DND-41 (cell line): Measurements from ENCODE around the gene CHCHD3.

Experiments
- ATAC-seq: fragments of 200-7000 bp; cut with Tn5 transposase; 3 replicates; pipeline ENCODE4 v1.9.1; 2021; ENCODE audit warnings: low read depth; ENCODE audit not compliant: insufficient read depth
- DNase-seq: peaks from one replicate; pipeline ENCODE4 v3.0.0-alpha.2; 2020
- H2AFZ ChIP-seq: 2 replicates; pipeline ENCODE4 v1.6.0; 2012; ENCODE audit warnings: low read depth, low read length
- H3K27ac ChIP-seq: 2 replicates; pipeline ENCODE4 v1.5.1; 2012; ENCODE audit warnings: low read length, inconsistent platforms
- H3K27me3 ChIP-seq: fragments of 200-600 bp; sonication (generic); 2 replicates; pipeline ENCODE4 v1.6.0; 2012; ENCODE audit warnings: low read length, mild to moderate bottlenecking, inconsistent platforms; ENCODE audit not compliant: insufficient read depth, poor library complexity
- H3K36me3 ChIP-seq: 2 replicates; pipeline ENCODE4 v1.5.1; 2012; ENCODE audit warnings: low read length, inconsistent platforms; ENCODE audit not compliant: insufficient read depth
- H3K4me1 ChIP-seq: 2 replicates; pipeline ENCODE4 v1.5.1; 2012; ENCODE audit warnings: mild to moderate bottlenecking, low read length; ENCODE audit not compliant: insufficient read depth
- H3K4me2 ChIP-seq: 2 replicates; pipeline ENCODE4 v1.6.0; 2012; ENCODE audit warnings: mild to moderate bottlenecking, moderate library complexity, low read length, inconsistent platforms; ENCODE audit not compliant: insufficient read depth
- H3K4me3 ChIP-seq, 2 experiments: fragments of 200-600 bp in 1 of 2; shearing (Covaris generic) in 1 of 2; 2 replicates each; pipeline ENCODE4 v1.5.1; 2012 to 2016; ENCODE audit warnings: inconsistent platforms in 2 of 2, low read length in 2 of 2, mild to moderate bottlenecking in 2 of 2, low read depth in 1 of 2, moderate library complexity in 1 of 2
- H3K79me2 ChIP-seq: 2 replicates; pipeline ENCODE4 v1.6.0; 2012; ENCODE audit warnings: low read length, inconsistent platforms; ENCODE audit not compliant: insufficient read depth
- H3K9ac ChIP-seq: 2 replicates; pipeline ENCODE4 v1.6.0; 2012; ENCODE audit warnings: low read depth, mild to moderate bottlenecking, inconsistent platforms, low read length, moderate library complexity
- H3K9me3 ChIP-seq: 2 replicates; pipeline ENCODE4 v1.5.1; 2012; ENCODE audit warnings: low read length, moderate library complexity, mild to moderate bottlenecking, inconsistent platforms; ENCODE audit not compliant: insufficient read depth, severe bottlenecking
- H4K20me1 ChIP-seq: 2 replicates; pipeline ENCODE4 v1.6.0; 2012; ENCODE audit warnings: low read length; ENCODE audit not compliant: insufficient read depth
- CTCF ChIP-seq: IDR thresholded peaks from 2 replicates; pipeline ENCODE4 v1.5.1; 2012; ENCODE audit warnings: borderline replicate concordance, low read length, moderate library complexity, mild to moderate bottlenecking; ENCODE audit not compliant: poor library complexity, severe bottlenecking; ENCODE audit errors: extremely low read depth
- EZH2 ChIP-seq: IDR thresholded peaks from 3 replicates; pipeline ENCODE4 v1.6.1; 2012; ENCODE audit warnings: borderline replicate concordance, low read depth, mild to moderate bottlenecking, moderate library complexity, low read length, inconsistent platforms; ENCODE audit not compliant: severe bottlenecking

CHCHD3 gene

GRCh38 chr7:132854238-132854637 lies 227.7 kb downstream of the CHCHD3 start:
- DNase-seq = no peak
- no peak for ATAC-seq
- H3K9ac ChIP-seq = no peak overlapping the region
- peaks cover 6% of the 10 kb centered on the region; the same call in 1 of the 2 replicates for H3K36me3 ChIP-seq
- no peaks in the 10 kb centered on the region for H3K79me2 ChIP-seq
- no peak overlapping the region for H2AFZ ChIP-seq
- no peaks in the 10 kb centered on the region for H3K9me3 ChIP-seq
- no peaks in the 10 kb centered on the region for H3K4me1 ChIP-seq
- H3K27ac ChIP-seq = no peak overlapping the region
- no peak overlapping the region for H3K4me2 ChIP-seq
- TF ChIP-seq EZH2 (no peak), CTCF (no peak)
- H3K4me3 ChIP-seq = no peak overlapping the region
- 0 out of 2 replicates have a peak, but pooled peaks cover 3% of the 10 kb centered on the region for H4K20me1 ChIP-seq
- H3K27me3 ChIP-seq = no peaks in the 10 kb centered on the region

DNA sequence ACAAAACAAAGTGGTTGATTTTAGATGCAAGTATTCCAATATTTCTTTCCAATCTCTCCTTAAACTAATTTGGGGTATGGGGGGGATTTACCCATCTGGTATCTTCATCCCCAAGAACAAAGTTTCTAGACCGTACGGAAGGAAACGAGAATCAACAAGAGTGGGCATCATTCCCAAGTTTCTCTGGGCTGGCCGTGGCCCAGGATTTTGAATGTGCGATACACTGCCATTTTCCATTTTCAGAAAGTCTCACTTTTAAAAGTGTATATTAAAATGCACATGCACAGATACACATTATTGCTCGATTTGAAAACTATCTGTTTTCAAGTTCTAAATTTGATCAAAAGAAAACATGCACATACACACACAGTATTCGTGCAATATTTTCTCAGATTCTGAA lies 234.5 kb downstream of the CHCHD3 start:
- Histone ChIP-seq H3K27ac (no peak overlapping the region), H4K20me1 (no peaks in the 10 kb centered on the region), H3K4me3 (no peak overlapping the region), H3K27me3 (no peaks in the 10 kb centered on the region), H2AFZ (no peak overlapping the region), H3K79me2 (no peaks in the 10 kb centered on the region), H3K4me1 (no peaks in the 10 kb centered on the region), H3K4me2 (no peak overlapping the region), H3K36me3 (peaks cover 7% of the 10 kb centered on the region; the same call in 1 of the 2 replicates), H3K9me3 (no peaks in the 10 kb centered on the region), H3K9ac (no peak overlapping the region)
- TF ChIP-seq CTCF (no peak), EZH2 (no peak)
- no peak for DNase-seq
- ATAC-seq = no peak

GRCh38 chr7:132846086-132846485 lies 235.8 kb downstream of the CHCHD3 start:
- ATAC-seq = no peak
- H3K27ac ChIP-seq = no peak overlapping the region

More at GRCh38 chr7:132846086-132846485, 235.8 kb downstream of the CHCHD3 start:
- H3K27me3 ChIP-seq = no peaks in the 10 kb centered on the region
- H3K9ac ChIP-seq = no peak overlapping the region
- H3K4me2 ChIP-seq = no peak overlapping the region
- no peaks in the 10 kb centered on the region for H3K79me2 ChIP-seq
- no peaks in the 10 kb centered on the region for H3K4me1 ChIP-seq
- H3K36me3 ChIP-seq = peaks cover 4% of the 10 kb centered on the region; the same call in 1 of the 2 replicates
- no peak for DNase-seq
- no peak overlapping the region for H3K4me3 ChIP-seq
- H3K9me3 ChIP-seq = no peaks in the 10 kb centered on the region
- no peak overlapping the region for H2AFZ ChIP-seq
- TF ChIP-seq EZH2 (no peak), CTCF (no peak)
- no peaks in the 10 kb centered on the region for H4K20me1 ChIP-seq
